ENCODE data around the gene FAM193B. TPM values are rescaled to one million over a fixed set of nuclear protein-coding genes. Genes with fewer than 3 reads are reported as not detected.

FAM193B gene
- total RNA-seq, 1 donor from 2014 or later, result 10.7 TPM

- no peak for DNase-seq (ENCODE audit: low read depth, low spot score)
Measured at GRCh38 chr5:177472460-177473442, 81.6 kb downstream of the FAM193B start.

- no peak for DNase-seq (ENCODE audit: low read depth, low spot score)
Measured at GRCh38 chr5:177471610-177472356, 82.6 kb downstream of the FAM193B start.

DNA sequence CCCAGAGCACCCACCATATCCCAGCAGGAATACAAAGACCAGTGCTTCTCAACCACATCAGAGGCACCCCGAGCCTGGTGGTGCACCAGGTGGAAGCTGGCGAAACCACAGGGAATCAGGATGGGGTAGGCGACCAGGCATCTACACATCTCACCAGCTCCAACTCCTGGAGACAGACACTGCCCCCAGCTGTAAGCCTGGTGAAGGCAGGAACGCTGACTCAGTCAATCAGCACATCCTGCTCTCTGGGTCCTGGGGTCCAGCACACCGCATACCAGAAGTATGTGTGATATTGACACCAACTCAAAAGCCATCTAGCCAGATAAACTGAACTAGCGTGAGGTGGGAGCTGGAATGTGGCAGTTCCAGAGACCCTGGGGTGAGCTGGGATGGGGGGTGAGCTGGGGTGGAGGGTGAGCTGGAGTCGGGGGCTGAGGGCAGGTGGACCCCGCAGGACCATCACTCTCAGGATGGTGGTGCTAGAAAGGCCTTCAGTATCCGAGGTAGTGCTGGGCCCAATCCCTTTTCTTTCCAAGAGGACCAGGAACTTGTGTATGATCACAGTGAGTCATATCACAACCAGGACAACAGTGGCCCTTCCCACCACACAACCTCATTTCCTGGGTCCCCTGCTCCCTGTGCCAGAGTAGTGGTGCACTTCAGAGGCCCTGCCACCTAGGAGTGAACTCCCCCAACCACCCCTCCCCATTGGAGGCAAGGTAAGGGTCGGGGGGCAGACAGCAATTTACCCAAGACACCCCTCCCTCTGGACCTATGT is 83.4 kb downstream of the FAM193B start:
- DNase-seq (ENCODE audit: low read depth, low spot score), result no peak

Other genes with a start within 250 kb of the FAM193B start
- gene MXD3, start 242.7 kb downstream of the FAM193B start, total RNA-seq, result 14.0 and 19.8 TPM in 2 replicates
- gene LMAN2, start 202.9 kb downstream of the FAM193B start, total RNA-seq, result 329 and 383 TPM in 2 replicates
- gene RGS14, start 196.6 kb downstream of the FAM193B start, total RNA-seq, result 3.4 and 7.3 TPM in 2 replicates
- gene SLC34A1, start 170.1 kb downstream of the FAM193B start, total RNA-seq, result not detected in 2 replicates
- gene PFN3, start 153.9 kb downstream of the FAM193B start, total RNA-seq, result not detected in 2 replicates
- gene F12, start 145.0 kb downstream of the FAM193B start, total RNA-seq, result 1.1 and 1.5 TPM in 2 replicates
- 28.3 and 37.7 TPM in 2 replicates for gene GRK6, start 127.9 kb downstream of the FAM193B start, total RNA-seq
- gene PRR7, start 107.7 kb downstream of the FAM193B start, total RNA-seq, result 5.1 and 9.4 TPM in 2 replicates
- 201 TPM in 2 replicates for gene DBN1, start 80.9 kb downstream of the FAM193B start, total RNA-seq
- 82.4 and 89.8 TPM in 2 replicates for gene PDLIM7, start 57.0 kb downstream of the FAM193B start, total RNA-seq
- gene DOK3, start 44.7 kb downstream of the FAM193B start, total RNA-seq, result 2.0 and 2.6 TPM in 2 replicates
- 107 and 135 TPM in 2 replicates for gene DDX41, start 37.6 kb downstream of the FAM193B start, total RNA-seq
- 188 and 231 TPM in 2 replicates for gene TMED9, start 37.6 kb upstream of the FAM193B start, total RNA-seq
- 34.6 and 37.1 TPM in 2 replicates for gene B4GALT7, start 45.6 kb upstream of the FAM193B start, total RNA-seq
- not detected in 2 replicates for gene FAM153A, start 228.3 kb upstream of the FAM193B start, total RNA-seq